Epidermal melanocyte (primary cell): ENCODE data around the gene SIDT1.

ENCODE experiments used
- DNase-seq: peaks from one replicate; pipeline ENCODE4 v3.0.0; 2011; ENCODE audit warnings: low spot score; ENCODE audit not compliant: insufficient read length

SIDT1 gene

GRCh38 chr3:113678773-113679172, 146.4 kb downstream of the SIDT1 start:
- no peak for DNase-seq
